IMR-90 (cell line): ENCODE measurements around the gene DUSP3. TPM values are rescaled to one million over a fixed set of nuclear protein-coding genes. Genes with fewer than 3 reads are reported as not detected.

Experiments
- ATAC-seq: fragments of 200-7000 bp; cut with Tn5 transposase; 2 replicates; pipeline ENCODE4 v1.9.1; 2020; ENCODE audit warnings: low read depth, mild to moderate bottlenecking, moderate library complexity
- BruUV-seq: library from RNA; stranded (reverse); fragments of 400-500 nt; replicated peaks from 2 replicates; lab custom pipeline; 2021; lab: Mats Ljungman, UMichigan
- CTCF ChIA-PET: fragments of 300-600 bp; formaldehyde crosslinking; extraction: SDS; loops from one replicate; lab custom pipeline; 2021; ENCODE audit warnings: antibody characterized with exemption; lab: Yijun Ruan, JAX
- POLR2A ChIA-PET: fragments of 300-600 bp; sonication (Branson Sonifier 250); formaldehyde crosslinking; loops from one replicate; lab custom pipeline; 2022; ENCODE audit warnings: antibody characterized with exemption; ENCODE audit not compliant: unreplicated experiment; lab: Charles Lee
- DNase-seq: peaks from one replicate; pipeline ENCODE4 v3.0.0; 2013
- H2AFZ ChIP-seq: replicated peaks from 2 replicates; pipeline ENCODE3; 2013; ENCODE audit warnings: low read length, mild to moderate bottlenecking; ENCODE audit not compliant: poor library complexity
- H2AK5ac ChIP-seq: 2 replicates; pipeline ENCODE4 v1.6.1; 2013; ENCODE audit warnings: low read depth, low read length, inconsistent platforms
- H2AK9ac ChIP-seq: replicated peaks from 2 replicates; pipeline ENCODE3; 2013; ENCODE audit warnings: mild to moderate bottlenecking, low read depth, low read length, moderate library complexity; ENCODE audit not compliant: poor library complexity
- H2BK120ac ChIP-seq: 2 replicates; pipeline ENCODE4 v1.6.1; 2013; ENCODE audit warnings: low read depth, low read length, inconsistent platforms
- H2BK15ac ChIP-seq: 3 replicates; pipeline ENCODE4 v1.6.1; 2013; ENCODE audit warnings: low read depth, low read length, inconsistent platforms
- H2BK20ac ChIP-seq: 2 replicates; pipeline ENCODE4 v1.6.1; 2013; ENCODE audit warnings: low read depth, mild to moderate bottlenecking, inconsistent platforms, low read length, moderate library complexity
- H2BK5ac ChIP-seq: 2 replicates; pipeline ENCODE4 v1.6.1; 2013; ENCODE audit warnings: mild to moderate bottlenecking, low read depth, low read length, inconsistent platforms; ENCODE audit not compliant: poor library complexity, severe bottlenecking
- H3K14ac ChIP-seq: replicated peaks from 2 replicates; pipeline ENCODE4 v1.6.1; 2013; ENCODE audit warnings: low read depth, low read length, inconsistent platforms
- H3K18ac ChIP-seq: 2 replicates; pipeline ENCODE4 v1.6.1; 2013; ENCODE audit warnings: low read depth, low read length, control low read depth
- H3K23ac ChIP-seq: 2 replicates; pipeline ENCODE4 v1.6.1; 2013; ENCODE audit warnings: low read depth, low read length, inconsistent platforms
- H3K27ac ChIP-seq: 2 replicates; pipeline ENCODE4 v1.5.1; 2013; ENCODE audit warnings: mild to moderate bottlenecking, control low read depth, low read length; ENCODE audit not compliant: insufficient read depth
- H3K27me3 ChIP-seq: 2 replicates; pipeline ENCODE4 v1.6.1; 2013; ENCODE audit warnings: low read length; ENCODE audit not compliant: control insufficient read depth, insufficient read depth
- H3K36me3 ChIP-seq: 2 replicates; pipeline ENCODE4 v1.6.1; 2013; ENCODE audit warnings: low read length, mixed read lengths; ENCODE audit not compliant: control insufficient read depth, insufficient read depth
- H3K4ac ChIP-seq: 2 replicates; pipeline ENCODE4 v1.6.1; 2013; ENCODE audit warnings: low read depth, low read length, inconsistent platforms
- H3K4me1 ChIP-seq: 2 replicates; pipeline ENCODE4 v1.6.1; 2013; ENCODE audit warnings: low read length, mixed read lengths; ENCODE audit not compliant: control insufficient read depth, insufficient read depth
- H3K4me2 ChIP-seq: 2 replicates; pipeline ENCODE4 v1.6.1; 2013; ENCODE audit warnings: low read depth, mild to moderate bottlenecking, control low read depth, low read length, moderate library complexity
- H3K4me3 ChIP-seq: 2 replicates; pipeline ENCODE4 v1.5.1; 2013; ENCODE audit warnings: low read depth, mild to moderate bottlenecking, control low read depth, low read length, moderate library complexity; ENCODE audit not compliant: insufficient read depth
- H3K56ac ChIP-seq: 2 replicates; pipeline ENCODE4 v1.6.1; 2013; ENCODE audit warnings: low read length, inconsistent platforms; ENCODE audit not compliant: insufficient read depth; ENCODE audit errors: extremely low read depth
- H3K79me1 ChIP-seq, 2 experiments: 2 replicates each; pipeline ENCODE4 v1.6.1; 2013; ENCODE audit warnings: low read length in 2 of 2, inconsistent platforms in 1 of 2, low read depth in 1 of 2
- H3K9ac ChIP-seq: 2 replicates; pipeline ENCODE4 v1.6.1; 2013; ENCODE audit warnings: low read depth, low read length, control low read depth
- H3K9me1 ChIP-seq: 2 replicates; pipeline ENCODE4 v1.6.1; 2013; ENCODE audit warnings: low read length, inconsistent platforms; ENCODE audit not compliant: insufficient read depth
- H3K9me3 ChIP-seq: 2 replicates; pipeline ENCODE4 v1.6.1; 2013; ENCODE audit warnings: low read length; ENCODE audit not compliant: control insufficient read depth, insufficient read depth
- H4K20me1 ChIP-seq: 2 replicates; pipeline ENCODE4 v1.6.1; 2013; ENCODE audit warnings: low read length, inconsistent platforms; ENCODE audit not compliant: insufficient read depth
- H4K5ac ChIP-seq: 2 replicates; pipeline ENCODE4 v1.6.1; 2013; ENCODE audit warnings: mild to moderate bottlenecking, low read depth, low read length, control low read depth
- H4K8ac ChIP-seq, 2 experiments: 2 replicates each; pipeline ENCODE4 v1.6.1; 2013; ENCODE audit warnings: low read depth in 2 of 2, low read length in 2 of 2, control low read depth in 1 of 2, inconsistent platforms in 1 of 2
- H4K91ac ChIP-seq: 2 replicates; pipeline ENCODE4 v1.6.1; 2013; ENCODE audit warnings: low read depth, low read length, inconsistent platforms; ENCODE audit not compliant: insufficient read depth
- BHLHE40 ChIP-seq: fragments of 150-350 bp; IDR thresholded peaks from 2 replicates; pipeline ENCODE4 v1.6.1; 2016; ENCODE audit warnings: mild to moderate bottlenecking, low read depth, low read length
- CEBPB ChIP-seq: IDR thresholded peaks from 2 replicates; pipeline ENCODE4 v1.6.1; 2012; ENCODE audit warnings: low read depth, low read length, improper control_type of control experiment
- CHD1 ChIP-seq: IDR thresholded peaks from 2 replicates; pipeline ENCODE4 v1.6.1; 2012; ENCODE audit warnings: low read depth, low read length, improper control_type of control experiment
- CTCF ChIP-seq: conservative IDR thresholded peaks from 2 replicates; pipeline ENCODE4 v1.5.1; 2012; ENCODE audit warnings: mild to moderate bottlenecking, low read depth, low read length, improper control_type of control experiment
- FOS ChIP-seq: fragments of 150-350 bp; IDR thresholded peaks from 2 replicates; pipeline ENCODE4 v1.6.1; 2016; ENCODE audit warnings: low read depth, low read length
- MAFK ChIP-seq: IDR thresholded peaks from 2 replicates; pipeline ENCODE4 v1.6.1; 2012; ENCODE audit warnings: low read depth, low read length, improper control_type of control experiment
- NFE2L2 ChIP-seq: fragments of 150-350 bp; IDR thresholded peaks from 2 replicates; pipeline ENCODE4 v1.6.1; 2016; ENCODE audit warnings: low read depth, mild to moderate bottlenecking, low read length
- POLR2A ChIP-seq: IDR thresholded peaks from 2 replicates; pipeline ENCODE4 v1.6.1; 2012; ENCODE audit warnings: mild to moderate bottlenecking, low read depth, low read length
- RAD21 ChIP-seq: IDR thresholded peaks from 2 replicates; pipeline ENCODE4 v1.6.1; 2012; ENCODE audit warnings: low read length, improper control_type of control experiment
- RCOR1 ChIP-seq: IDR thresholded peaks from 2 replicates; pipeline ENCODE4 v1.6.1; 2012; ENCODE audit warnings: mild to moderate bottlenecking, low read length, improper control_type of control experiment; ENCODE audit not compliant: insufficient replicate concordance
- USF2 ChIP-seq: fragments of 150-350 bp; IDR thresholded peaks from 2 replicates; pipeline ENCODE4 v1.6.1; 2017; ENCODE audit warnings: mild to moderate bottlenecking, antibody characterized with exemption, low read length, low read depth
- WGBS, 2 experiments: methylation state at CpG; one replicate each; pipeline versions ENCODE4 v1.1.5 to v1.1.7; 2013; ENCODE audit warnings: missing lambda C conversion rate in 2 of 2; ENCODE audit not compliant: insufficient read length in 1 of 2; ENCODE audit errors: extremely low coverage in 2 of 2; 5-methylcytosine and 5-hydroxymethylcytosine counted together
- dilution Hi-C: fragments of 300-500 bp; cut with HindIII; formaldehyde crosslinking; loops from one replicate; pipeline ENCODE4 v1.14.3; 2018; ENCODE audit warnings: low sequenced_read_pairs; ENCODE audit not compliant: unreplicated experiment
- in situ Hi-C: fragments of 300-500 bp; cut with MboI; formaldehyde crosslinking; loops from 3 replicates; pipeline ENCODE4 v1.14.3; 2019; ENCODE audit warnings: low sequenced_read_pairs, inconsistent platforms, mixed read lengths
- intact Hi-C: fragments of 100-400 bp; cut with micrococcal nuclease; formaldehyde crosslinking; loops from 2 replicates; pipeline ENCODE4 v1.10.0; 2022
- polyA plus RNA-seq, 3 experiments: library from polyadenylated mRNA; depleted of rRNA; stranded (reverse); fragments of >200 nt; gene quantifications; 2 replicates each; pipeline ENCODE4 v1.2.3, GENCODE V29; 2012; ENCODE audit warnings: low replicate concordance in 1 of 3
- total RNA-seq: library from RNA; depleted of rRNA; stranded (reverse); fragments of >200 nt; gene quantifications from 2 replicates; pipeline ENCODE4 v1.2.3, GENCODE V29; 2012

Gene DUSP3
- total and polyA plus RNA-seq, 2 of the 4 experiments (the other 2 are of a cell fraction) = 33.3 to 40.9 TPM

GRCh38 chr17:43778337-43779144 lies at the start of gene DUSP3 (continued):
- TF ChIP-seq CTCF (no peak), RAD21 (no peak)

- no peaks in the 10 kb centered on the region for H4K20me1 ChIP-seq
- peaks cover 31% of the 10 kb centered on the region for H3K36me3 ChIP-seq
- peaks cover 8% of the 10 kb centered on the region for H3K4me1 ChIP-seq
- BruUV-seq = no TSS peak
- H3K9me3 ChIP-seq = no peaks in the 10 kb centered on the region
- H2AFZ ChIP-seq = no peak overlapping the region
- in situ Hi-C loops = no loop called here
- H3K27ac ChIP-seq = no peak overlapping the region
- no peak overlapping the region for H3K9ac ChIP-seq
- no peak overlapping the region for H2BK15ac ChIP-seq
- H3K18ac ChIP-seq = no peak overlapping the region
- ChIA-PET CTCF (no interaction called here), POLR2A (no interaction called here)
- DNase-seq = no peak
- peaks cover 11 to 55% of the 10 kb centered on the region in 2 experiments for H3K79me1 ChIP-seq
- TF ChIP-seq MAFK (no peak), CHD1 (no peak), USF2 (no peak), POLR2A (no peak), NFE2L2 (no peak), RAD21 (no peak), RCOR1 (no peak), CTCF (no peak), FOS (no peak), BHLHE40 (no peak), CEBPB (no peak)
- ATAC-seq = no peak
- H3K23ac ChIP-seq = no peak overlapping the region
- H2BK120ac ChIP-seq = no peak overlapping the region
- no peak overlapping the region for H4K5ac ChIP-seq
- dilution Hi-C loops = no loop called here
- H3K4ac ChIP-seq = no peak overlapping the region
- H2AK5ac ChIP-seq = no peak overlapping the region
- H3K4me2 ChIP-seq = no peak overlapping the region
- no peaks in the 10 kb centered on the region for H3K27me3 ChIP-seq
- peaks cover 11% of the 10 kb centered on the region; the same call in 1 of the 2 replicates for H3K9me1 ChIP-seq
- no peak overlapping the region for H2BK5ac ChIP-seq
- intact Hi-C loops = no loop called here
- no peak overlapping the region for H4K8ac ChIP-seq
- no peak overlapping the region for H3K4me3 ChIP-seq
- H3K56ac ChIP-seq = no peak overlapping the region
- H4K91ac ChIP-seq = no peak overlapping the region
- no peak overlapping the region for H2BK20ac ChIP-seq
- no peak overlapping the region for H2AK9ac ChIP-seq
- WGBS, 2 experiments = 100% methylated on average over 2 of the region's 9 CpGs; no CpG with 5 or more reads in 1 of the 2 experiments
- no peak overlapping the region for H3K14ac ChIP-seq
Measured at GRCh38 chr17:43827596-43827995, 48.8 kb upstream of the DUSP3 start.
